ENCODE results near the gene METTL6. TPM values are rescaled to one million over a fixed set of nuclear protein-coding genes. Genes with fewer than 3 reads are reported as not detected.
A peak's percentile ranks its signal among the peaks of the same experiment; 100 is the strongest.
"Not testable (repeated sequence)": the region's sequence is repeated elsewhere in the genome, so short reads cannot be mapped to it uniquely, and the experiment has no call there.

The METTL6 gene
- total RNA-seq, 2 experiments from 2014 or later = 12.7 to 23.5 TPM

- TF ChIP-seq EZH2phosphoT487 (IDR thresholded peaks at IDR 0.05; ENCODE audit: borderline replicate concordance, low read depth, low read length) (no peak), CTCF (conservative IDR thresholded peaks at IDR 0.05; ENCODE audit: low read length) (no peak)
- no peaks in the 10 kb centered on the region for H3K79me2 ChIP-seq (ENCODE audit: insufficient read depth, low read depth, low read length)
- peak overlapping the region; percentile 96 for H3K27ac ChIP-seq (ENCODE audit: low read depth, low read length, poor library complexity, severe bottlenecking)
- no TSS peak for BruUV-seq (replicated peaks)
- H3K4me2 ChIP-seq (ENCODE audit: low read length) = peak overlapping the region; percentile 66; the same call in 1 of the 2 replicates
- no peaks in the 10 kb centered on the region for H3K9me2 ChIP-seq (ENCODE audit: insufficient read depth, low read length)
- ChIA-PET POLR2A (interaction anchor here (0.5 to 2.9 kb wide), 11 partner anchors 14 to 978 kb away, joined by 3 to 14 read pairs (median 6); no protein-coding TSS in a partner anchor), CTCF (ENCODE audit: unreplicated experiment) (interaction anchor here (1.9 kb wide), 1 partner anchor 57 kb away, joined by 5 read pairs; no protein-coding TSS in a partner anchor)
- H3K9me3 ChIP-seq (ENCODE audit: low read length) = peaks cover 24% of the 10 kb centered on the region
- peaks cover 90% of the 10 kb centered on the region for H3K4me1 ChIP-seq (ENCODE audit: insufficient read depth, low read length, poor library complexity, severe bottlenecking)
- intact Hi-C loops (cut with micrococcal nuclease; ENCODE audit: unreplicated experiment) = loop anchor here (1.0 to 2.0 kb wide), 2 partner anchors 13 to 41 kb away; no protein-coding TSS in a partner anchor
- H3K4me3 ChIP-seq (ENCODE audit: low read depth, low read length, poor library complexity, severe bottlenecking) = peak overlapping the region; percentile 45
- H4K20me1 ChIP-seq (ENCODE audit: insufficient read depth, low read length) = no peaks in the 10 kb centered on the region
- H2AFZ ChIP-seq (ENCODE audit: low read length) = peak overlapping the region; percentile 56; the same call in 1 of the 2 replicates
- peaks cover 15% of the 10 kb centered on the region for H3K36me3 ChIP-seq (ENCODE audit: insufficient read depth, low read length)
- peak; percentile 34 for DNase-seq (ENCODE audit: low spot score)
Measured at GRCh38 chr3:15385901-15386653, 41.3 kb downstream of the METTL6 start.

- not testable (repeated sequence) for BruUV-seq (replicated peaks); H4K20me1 ChIP-seq (ENCODE audit: insufficient read depth, low read length); DNase-seq (ENCODE audit: low spot score); H3K79me2 ChIP-seq (ENCODE audit: insufficient read depth, low read depth, low read length); H3K9me2 ChIP-seq (ENCODE audit: insufficient read depth, low read length)
- H3K36me3 ChIP-seq (ENCODE audit: insufficient read depth, low read length) = peaks cover 15% of the 10 kb centered on the region
- peak overlapping the region; percentile 66 for H3K4me2 ChIP-seq (ENCODE audit: low read length)
- H3K9me3 ChIP-seq (ENCODE audit: low read length) = peaks cover 24% of the 10 kb centered on the region
- intact Hi-C loops (cut with micrococcal nuclease; ENCODE audit: unreplicated experiment) = loop anchor here (1.0 to 2.0 kb wide), 2 partner anchors 14 to 40 kb away; no protein-coding TSS in a partner anchor
- H3K4me1 ChIP-seq (ENCODE audit: insufficient read depth, low read length, poor library complexity, severe bottlenecking) = peaks cover 92% of the 10 kb centered on the region
- peak overlapping the region; percentile 56; the same call in 1 of the 2 replicates for H2AFZ ChIP-seq (ENCODE audit: low read length)
- CTCF ChIA-PET (ENCODE audit: unreplicated experiment) = interaction anchor here (0.8 to 1.9 kb wide), 2 partner anchors 56 to 171 kb away, joined by 3 to 5 read pairs; no protein-coding TSS in a partner anchor
- POLR2A ChIA-PET = interaction anchor here (0.7 to 2.9 kb wide), 15 partner anchors 15 to 1147 kb away, joined by 3 to 14 read pairs (median 8); partner anchors contain the start of gene SH3BP5
- peak overlapping the region; percentile 96 for H3K27ac ChIP-seq (ENCODE audit: low read depth, low read length, poor library complexity, severe bottlenecking)
- H3K4me3 ChIP-seq (ENCODE audit: low read depth, low read length, poor library complexity, severe bottlenecking) = peak overlapping the region; percentile 45
Measured at GRCh38 chr3:15385238-15385695, 42.1 kb downstream of the METTL6 start.

GRCh38 chr3:15384510-15385237 is 42.7 kb downstream of the METTL6 start:
- Histone ChIP-seq H3K27ac (ENCODE audit: low read depth, low read length, poor library complexity, severe bottlenecking) (peak overlapping the region; percentile 96), H3K4me2 (ENCODE audit: low read length) (peak overlapping the region; percentile 66), H3K4me1 (ENCODE audit: insufficient read depth, low read length, poor library complexity, severe bottlenecking) (peaks cover 90% of the 10 kb centered on the region), H2AFZ (ENCODE audit: low read length) (peak overlapping the region; percentile 56; the same call in 1 of the 2 replicates), H3K9me2 (ENCODE audit: insufficient read depth, low read length) (no peaks in the 10 kb centered on the region), H3K9me3 (ENCODE audit: low read length) (peaks cover 24% of the 10 kb centered on the region), H3K36me3 (ENCODE audit: insufficient read depth, low read length) (peaks cover 15% of the 10 kb centered on the region), H3K79me2 (ENCODE audit: insufficient read depth, low read depth, low read length) (no peaks in the 10 kb centered on the region), H4K20me1 (ENCODE audit: insufficient read depth, low read length) (no peaks in the 10 kb centered on the region), H3K4me3 (ENCODE audit: low read depth, low read length, poor library complexity, severe bottlenecking) (peak overlapping the region; percentile 45)
- ChIA-PET POLR2A (interaction anchor here (0.7 to 2.9 kb wide), 23 partner anchors 13 to 1148 kb away, joined by 3 to 14 read pairs (median 5); partner anchors contain the start of gene SH3BP5), CTCF (ENCODE audit: unreplicated experiment) (interaction anchor here (0.6 to 1.9 kb wide), 4 partner anchors 26 to 172 kb away, joined by 3 to 12 read pairs (median 4); no protein-coding TSS in a partner anchor)
- TF ChIP-seq EZH2phosphoT487 (IDR thresholded peaks at IDR 0.05; ENCODE audit: borderline replicate concordance, low read depth, low read length) (no peak), CTCF (conservative IDR thresholded peaks at IDR 0.05; ENCODE audit: low read length) (no peak)
- intact Hi-C loops (cut with micrococcal nuclease; ENCODE audit: unreplicated experiment) = loop anchor here (1.0 to 2.0 kb wide), 2 partner anchors 14 to 39 kb away; no protein-coding TSS in a partner anchor
- DNase-seq (ENCODE audit: low spot score) = peak; percentile 89
- BruUV-seq (replicated peaks) = no TSS peak
